GM19240 (cell line): Measurements from ENCODE around the gene PCDH9.

Experiments used
- DNase-seq: peaks from one replicate; pipeline ENCODE4 v3.0.0; 2011; ENCODE audit warnings: low spot score; ENCODE audit not compliant: insufficient read length

PCDH9 gene

GRCh38 chr13:67224148-67224846, 5.8 kb downstream of the PCDH9 start:
- DNase-seq: no peak

GRCh38 chr13:67223742-67224141, 6.4 kb downstream of the PCDH9 start:
- DNase-seq: no peak

- DNase-seq: no peak
Observed at GRCh38 chr13:67223024-67223423, 7.1 kb downstream of the PCDH9 start.

DNA sequence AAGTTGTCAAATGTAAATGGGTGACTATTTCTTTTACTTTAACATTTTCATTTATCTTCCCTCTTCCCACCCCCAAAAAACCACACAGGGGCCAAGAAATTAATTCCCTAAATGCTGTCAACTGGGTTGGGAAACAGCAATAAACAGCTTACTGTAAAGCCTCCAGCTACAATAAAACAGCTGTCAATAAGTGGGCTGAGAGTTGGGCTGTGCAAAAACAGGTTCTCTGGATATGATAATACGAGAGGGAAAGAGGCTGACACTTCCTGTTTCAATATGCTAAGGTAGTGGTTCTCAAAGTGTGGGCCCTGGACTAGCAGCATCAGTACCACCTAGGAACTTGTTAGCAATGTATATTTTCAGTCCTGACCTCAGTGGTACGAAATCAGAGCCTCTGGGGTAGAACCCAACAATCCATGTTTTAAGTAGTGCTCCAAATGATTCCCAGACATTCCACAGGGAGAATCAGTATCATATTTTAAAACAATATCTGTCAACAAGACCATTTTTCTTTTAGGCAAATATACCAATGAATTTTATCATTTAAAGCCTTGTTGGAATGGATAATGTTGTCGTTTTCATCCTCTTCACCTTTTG, 8.4 kb downstream of the PCDH9 start:
- DNase-seq: no peak

DNA sequence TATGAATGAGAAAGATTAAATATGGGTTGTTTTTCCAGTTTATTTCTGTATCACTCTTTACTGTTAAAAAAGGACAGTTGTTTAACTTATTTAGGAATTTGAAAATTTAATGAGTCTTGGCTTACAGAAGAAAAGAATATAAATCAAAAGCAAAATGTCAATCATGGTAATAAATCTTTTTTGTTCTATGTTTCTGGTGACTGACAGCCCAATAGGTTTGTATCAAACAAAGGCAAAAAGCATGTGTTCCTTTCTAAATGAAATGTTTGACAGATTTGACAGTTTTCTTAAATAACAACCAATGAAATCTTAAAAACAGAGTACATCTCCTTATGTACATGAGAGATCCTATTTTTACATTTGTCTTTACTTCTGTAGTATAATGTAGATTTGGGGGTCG, 11.0 kb downstream of the PCDH9 start:
- no peak for DNase-seq

GRCh38 chr13:67217880-67218279, 12.3 kb downstream of the PCDH9 start:
- no peak for DNase-seq

- DNase-seq: no peak
Observed at GRCh38 chr13:67216864-67217263, 13.3 kb downstream of the PCDH9 start.

GRCh38 chr13:67210208-67210607, 19.9 kb downstream of the PCDH9 start:
- DNase-seq: no peak

DNA sequence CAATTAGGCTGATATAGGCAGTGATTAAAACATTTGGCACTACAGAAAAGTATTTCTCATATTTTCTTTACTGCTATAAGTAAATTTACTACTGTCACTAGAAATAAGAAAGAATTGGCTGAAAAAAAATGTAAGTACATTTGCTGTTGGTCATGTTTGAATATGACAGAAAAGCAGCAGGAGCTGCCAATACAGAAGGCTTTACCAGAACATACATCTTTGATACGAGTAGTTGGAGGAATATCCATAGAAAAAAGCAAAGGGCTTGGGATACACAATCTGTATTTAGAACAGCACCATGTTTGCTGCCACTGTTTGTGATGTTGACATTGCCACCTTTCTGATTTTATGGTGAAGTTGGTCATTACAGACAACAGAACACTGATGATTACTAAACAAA, 21.6 kb downstream of the PCDH9 start:
- DNase-seq: no peak

- DNase-seq: no peak
Observed at GRCh38 chr13:67204764-67205163, 25.4 kb downstream of the PCDH9 start.

DNA sequence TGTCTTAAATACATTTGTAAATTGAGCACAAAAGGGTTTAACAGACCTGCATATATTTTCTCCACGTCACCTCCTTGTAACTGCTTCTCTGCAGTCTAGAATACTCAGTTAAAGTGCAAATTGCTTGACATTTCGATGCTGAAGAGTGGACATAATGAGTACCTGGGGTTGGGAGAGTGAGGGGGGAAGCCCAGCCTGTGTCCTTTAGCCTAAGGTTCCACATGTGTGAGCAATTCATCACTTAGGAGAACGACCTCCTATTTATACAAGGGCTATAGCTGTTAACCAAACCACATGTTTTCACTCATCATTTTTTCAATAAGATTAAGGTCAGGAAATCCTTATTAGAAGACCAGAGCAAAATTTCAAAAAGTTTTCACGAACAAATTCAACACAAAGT, 29.5 kb downstream of the PCDH9 start:
- no peak for DNase-seq

GRCh38 chr13:67200183-67200582, 30.0 kb downstream of the PCDH9 start:
- no peak for DNase-seq

- DNase-seq: no peak
Observed at GRCh38 chr13:67197704-67198103, 32.4 kb downstream of the PCDH9 start.

- no peak for DNase-seq
Observed at GRCh38 chr13:67193979-67194378, 36.2 kb downstream of the PCDH9 start.

DNA sequence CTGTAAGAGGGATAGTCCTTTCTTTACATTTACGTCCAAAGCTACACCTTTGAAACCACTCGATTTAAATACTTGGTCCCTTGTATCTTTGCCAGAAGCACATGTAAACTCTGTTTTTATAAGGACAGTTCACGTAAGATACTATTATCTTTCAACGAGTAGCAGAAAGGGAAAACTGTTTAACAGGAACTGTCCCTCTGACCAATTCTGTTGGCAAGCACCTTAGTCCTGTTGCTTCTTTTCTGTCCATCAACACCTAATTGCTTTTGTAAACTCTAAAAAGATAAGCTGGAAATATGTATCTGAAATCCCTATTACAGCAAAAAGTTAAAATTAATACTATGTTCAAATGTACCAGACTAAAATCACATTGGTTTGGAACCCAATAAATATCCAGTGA, 37.4 kb downstream of the PCDH9 start:
- DNase-seq: no peak

GRCh38 chr13:67186995-67187569, 43.1 kb downstream of the PCDH9 start:
- DNase-seq: no peak

DNA sequence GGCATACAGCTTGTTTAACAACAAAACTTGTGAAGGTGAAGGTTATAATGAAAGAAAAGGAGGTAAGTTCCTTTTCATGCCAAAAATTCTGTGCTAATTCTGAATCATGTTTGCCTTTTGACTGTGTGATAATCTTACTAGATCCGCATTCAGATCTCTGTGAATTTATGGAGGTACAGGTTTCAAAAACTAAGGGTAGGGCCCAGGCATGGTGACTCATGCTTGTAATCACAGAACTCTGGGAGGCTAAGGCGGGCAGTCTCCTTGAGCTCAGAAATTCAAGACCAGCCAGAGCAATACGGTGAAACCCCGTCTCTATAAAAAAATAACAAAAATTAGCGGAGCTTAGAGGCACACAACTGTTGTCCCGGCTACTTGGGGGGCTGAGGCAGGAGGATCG, 45.9 kb downstream of the PCDH9 start:
- DNase-seq: no peak

- no peak for DNase-seq
Observed at GRCh38 chr13:67183151-67183550, 47.0 kb downstream of the PCDH9 start.

DNA sequence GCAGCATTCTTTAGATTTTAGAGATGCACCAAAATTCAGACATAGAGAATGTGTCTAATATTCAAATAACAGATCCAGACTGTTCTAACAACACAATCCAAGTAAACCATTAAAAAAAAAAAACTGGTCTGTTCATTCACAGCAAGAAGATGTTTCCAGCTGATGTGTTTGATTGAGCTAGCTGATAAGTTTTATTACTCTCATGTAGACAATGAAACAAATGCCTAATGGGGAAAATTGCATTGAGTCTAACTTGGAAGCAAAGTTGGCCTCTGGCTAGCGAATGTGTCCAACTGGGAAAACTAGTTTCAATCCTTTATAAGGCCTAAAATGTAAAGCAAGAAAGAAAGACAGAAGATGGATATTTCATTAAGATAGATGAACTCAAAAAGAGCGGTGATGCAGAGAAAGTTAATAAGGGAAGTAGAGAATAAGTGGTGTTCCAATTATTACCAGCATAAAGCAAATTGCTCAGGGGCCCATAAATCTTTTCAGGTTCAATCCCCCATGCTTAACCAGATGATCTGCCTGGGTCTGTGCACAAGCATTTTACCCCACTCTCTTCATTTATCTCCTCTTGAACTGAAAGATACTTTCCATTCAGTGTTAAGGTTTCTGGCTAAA, 54.2 kb downstream of the PCDH9 start:
- DNase-seq: no peak

DNA sequence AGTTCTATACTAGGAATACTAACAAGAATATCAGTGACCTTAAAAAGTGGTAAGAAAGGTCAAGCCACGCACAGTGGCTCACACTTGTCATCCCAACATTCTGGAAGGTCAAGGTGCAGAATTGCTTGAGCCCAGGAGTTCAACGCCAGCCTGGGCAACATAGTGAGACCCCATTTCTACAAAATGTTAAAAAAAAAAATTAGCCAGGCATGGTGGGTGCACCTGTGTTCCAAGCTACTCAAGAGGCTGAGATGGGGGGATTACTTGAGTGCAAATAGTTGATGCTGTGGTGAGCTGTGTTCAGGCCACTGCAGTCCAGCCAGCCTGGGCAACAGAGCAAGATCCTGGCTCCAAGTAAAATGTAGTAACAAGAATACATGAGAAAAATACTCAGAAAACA, 61.8 kb downstream of the PCDH9 start:
- DNase-seq: no peak

- DNase-seq: no peak
Observed at GRCh38 chr13:67167420-67167819, 62.7 kb downstream of the PCDH9 start.

DNA sequence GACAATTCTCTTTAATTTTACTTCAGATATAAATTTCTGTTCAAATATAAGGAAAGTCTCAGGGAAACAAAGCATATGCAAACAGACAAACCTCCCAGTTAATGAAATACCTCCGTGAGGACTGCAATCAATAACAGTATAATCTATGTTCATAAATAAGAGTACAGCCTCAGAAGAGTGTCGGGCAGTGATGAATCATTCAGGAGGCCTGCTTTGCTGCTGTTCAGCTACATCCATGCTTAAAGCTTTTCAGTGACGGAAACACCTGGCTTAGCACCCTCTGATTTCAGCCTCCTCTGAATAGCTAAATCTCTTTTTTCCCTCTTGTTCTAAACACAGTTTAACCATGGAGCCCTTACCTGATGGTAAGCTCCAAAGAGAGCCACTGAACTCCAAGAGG, 69.0 kb downstream of the PCDH9 start:
- DNase-seq: no peak

GRCh38 chr13:67158903-67159302, 71.2 kb downstream of the PCDH9 start:
- no peak for DNase-seq
